GM11168 (cell line): ENCODE measurements around the gene SLC39A9.
"Not testable (repeated sequence)": the region's sequence is repeated elsewhere in the genome, so short reads cannot be mapped to it uniquely, and the experiment has no call there.

Experiments used
- in situ Hi-C: fragments of 300-500 bp; cut with MboI; formaldehyde crosslinking; loops from one replicate; pipeline ENCODE4 v1.12.0; 2022; ENCODE audit warnings: low sequenced_read_pairs; ENCODE audit not compliant: unreplicated experiment

SLC39A9 gene

GRCh38 chr14:69416087-69416486, 17.6 kb downstream of the SLC39A9 start:
- in situ Hi-C loops: not testable (repeated sequence)

GRCh38 chr14:69423279-69423678, 24.8 kb downstream of the SLC39A9 start:
- in situ Hi-C loops: no loop called here

- in situ Hi-C loops: no loop called here
Measured at GRCh38 chr14:69424149-69424923, 25.8 kb downstream of the SLC39A9 start.

- in situ Hi-C loops: no loop called here
Measured at GRCh38 chr14:69427596-69427995, 29.1 kb downstream of the SLC39A9 start.

GRCh38 chr14:69428289-69428998, 30.0 kb downstream of the SLC39A9 start:
- in situ Hi-C loops: no loop called here

- in situ Hi-C loops: no loop called here
Measured at GRCh38 chr14:69429643-69430042, 31.2 kb downstream of the SLC39A9 start.

- in situ Hi-C loops: no loop called here
Measured at GRCh38 chr14:69430306-69430939, 31.9 kb downstream of the SLC39A9 start.

- in situ Hi-C loops: no loop called here
Measured at GRCh38 chr14:69432364-69432763, 33.9 kb downstream of the SLC39A9 start.

- in situ Hi-C loops: no loop called here
Measured at GRCh38 chr14:69439521-69440270, 41.2 kb downstream of the SLC39A9 start.

GRCh38 chr14:69441948-69442347, 43.5 kb downstream of the SLC39A9 start:
- in situ Hi-C loops: no loop called here

GRCh38 chr14:69443296-69443805, 44.9 kb downstream of the SLC39A9 start:
- in situ Hi-C loops: no loop called here

- in situ Hi-C loops: no loop called here
Measured at GRCh38 chr14:69449216-69449615, 50.7 kb downstream of the SLC39A9 start.

- in situ Hi-C loops: loop anchor here (10.0 kb wide), 1 partner anchor 197 kb away; no protein-coding TSS in a partner anchor
Measured at GRCh38 chr14:69451941-69452340, 53.4 kb downstream of the SLC39A9 start.

GRCh38 chr14:69458350-69458749, 59.9 kb downstream of the SLC39A9 start:
- in situ Hi-C loops: loop anchor here (10.0 kb wide), 1 partner anchor 204 kb away; no protein-coding TSS in a partner anchor

- in situ Hi-C loops: loop anchor here (10.0 kb wide), 1 partner anchor 204 kb away; no protein-coding TSS in a partner anchor
Measured at GRCh38 chr14:69459122-69459521, 60.6 kb downstream of the SLC39A9 start.

- in situ Hi-C loops: no loop called here
Measured at GRCh38 chr14:69460093-69460701, 61.7 kb downstream of the SLC39A9 start.

GRCh38 chr14:69464379-69464778, 65.9 kb downstream of the SLC39A9 start:
- in situ Hi-C loops: no loop called here

GRCh38 chr14:69464829-69465228, 66.3 kb downstream of the SLC39A9 start:
- in situ Hi-C loops: no loop called here

- in situ Hi-C loops: no loop called here
Measured at GRCh38 chr14:69468949-69469348, 70.5 kb downstream of the SLC39A9 start.

- in situ Hi-C loops: no loop called here
Measured at GRCh38 chr14:69471436-69471835, 72.9 kb downstream of the SLC39A9 start.
